GM19463 (cell line): ENCODE results near the gene LCT.
"Not testable (repeated sequence)": the region's sequence is repeated elsewhere in the genome, so short reads cannot be mapped to it uniquely, and the experiment has no call there.

Experiments
- ATAC-seq: cut with Tn5 transposase; IDR thresholded peaks from one replicate; pipeline ENCODE4 v1.9.1; 2021; ENCODE audit warnings: mild to moderate bottlenecking, moderate library complexity; ENCODE audit not compliant: unreplicated experiment

The LCT gene

GRCh38 chr2:135836596-135837270 is at the start of gene LCT:
TSS of gene LCT (minus strand) at chr2:135837184. CDS start at chr2:135837169, 15 bp downstream.
- no peak for ATAC-seq

GRCh38 chr2:135885709-135886108 is 48.7 kb upstream of the LCT start:
- ATAC-seq = no peak

DNA sequence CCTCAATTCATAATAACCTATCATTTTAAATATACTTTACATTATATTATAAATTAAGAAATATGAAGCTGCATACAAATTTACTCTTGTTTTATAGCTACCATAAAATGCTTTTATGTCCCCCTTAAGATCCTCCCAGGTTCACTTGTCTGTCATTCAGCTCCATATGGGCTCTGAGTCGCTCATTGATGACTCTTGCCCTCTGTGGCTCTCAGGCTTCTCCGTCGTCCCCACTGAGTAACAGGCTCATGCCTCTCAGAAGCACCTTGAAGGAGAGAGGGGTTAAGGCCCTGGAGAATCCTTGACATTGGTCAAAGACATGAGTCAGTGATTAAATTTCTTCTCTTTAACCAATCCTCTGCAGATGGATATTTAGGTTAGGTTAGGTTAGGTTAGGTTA is 45.4 kb upstream of the LCT start:
- no peak for ATAC-seq

DNA sequence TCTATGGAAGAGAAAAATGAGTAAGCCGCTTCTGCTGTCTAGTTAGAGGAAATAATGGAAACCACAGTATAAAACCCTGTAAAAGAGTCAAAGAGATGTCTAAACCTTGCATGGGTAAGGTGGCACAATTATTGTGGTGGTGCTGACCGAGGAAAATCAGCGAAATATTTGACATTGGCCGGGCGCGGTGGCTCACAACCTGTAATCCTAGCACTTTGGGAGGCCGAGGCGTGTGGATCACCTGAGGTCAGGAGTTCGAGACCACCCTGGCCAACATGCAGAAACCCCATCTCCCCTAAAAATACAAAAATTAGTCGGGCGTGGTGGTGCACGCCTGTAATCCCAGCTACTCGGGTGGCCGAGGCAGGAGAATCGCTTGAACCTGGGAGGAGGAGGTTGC is 39.8 kb upstream of the LCT start:
- not testable (repeated sequence) for ATAC-seq

DNA sequence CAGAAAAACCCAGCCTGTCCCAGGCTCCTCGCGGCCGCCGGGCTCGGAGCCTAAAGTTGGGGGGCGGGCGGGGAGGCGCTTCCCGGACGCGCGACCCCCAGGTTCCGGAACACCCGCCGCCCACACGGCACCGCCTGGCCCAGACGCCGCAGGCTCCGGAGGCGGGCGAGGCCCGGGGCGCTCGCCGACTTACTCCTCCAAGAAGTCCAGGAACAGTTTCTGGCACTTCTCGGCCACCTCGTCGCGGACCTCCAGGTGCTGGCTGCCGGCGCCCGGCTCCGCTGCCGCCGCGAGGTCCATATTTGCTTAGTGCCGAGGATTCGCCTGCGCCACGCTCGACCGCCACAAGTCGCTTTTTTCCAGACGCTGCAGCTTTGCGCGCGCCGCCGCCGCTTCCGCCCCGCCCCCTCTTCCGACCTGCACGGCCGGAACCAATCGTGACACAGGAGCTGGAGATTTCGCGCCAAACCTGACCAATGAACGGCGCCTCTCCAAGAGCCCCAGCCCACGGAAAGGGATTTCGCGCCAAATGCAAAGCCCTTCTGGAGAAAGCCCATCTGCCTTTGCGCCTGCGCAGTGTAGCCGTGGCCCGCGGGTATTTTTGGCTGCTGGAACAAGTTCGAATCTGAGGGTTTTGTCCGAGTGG is 39.2 kb upstream of the LCT start, which contains the start of gene MCM6:
Gene MCM6, minus strand, starts transcription at position 378 of the 646 bp plus-strand sequence. Its CDS starts 78 bp downstream, at position 300.
- peak; percentile 89 for ATAC-seq

GRCh38 chr2:135875491-135876065 is 38.6 kb upstream of the LCT start:
- peak; percentile 60 for ATAC-seq

DNA sequence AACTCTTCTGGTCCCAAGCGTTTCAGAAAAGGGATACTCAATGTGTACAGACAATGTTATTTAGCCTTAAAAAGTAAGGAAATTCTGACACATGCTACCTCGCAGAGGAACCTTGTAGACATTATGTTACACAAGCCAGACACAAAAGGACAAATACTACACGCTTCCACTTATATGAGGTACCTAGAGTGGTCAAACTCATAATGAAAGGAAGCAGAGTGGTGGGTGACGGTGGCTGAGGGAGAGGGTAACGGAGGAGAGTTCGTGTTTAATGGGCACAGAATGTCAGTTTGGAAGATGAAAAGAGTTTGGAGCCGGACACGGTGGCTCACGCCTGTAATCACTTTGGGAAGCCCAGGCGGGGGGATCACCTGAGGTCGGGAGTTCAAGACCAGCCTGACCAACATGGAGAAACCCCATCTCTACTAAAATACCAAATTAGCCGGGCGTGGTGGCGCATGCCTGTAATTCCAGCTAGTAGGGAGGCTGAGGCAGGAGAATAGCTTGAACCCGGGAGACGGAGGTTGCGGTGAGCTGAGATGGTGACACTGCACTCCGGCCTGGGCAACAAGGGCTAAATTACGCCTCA is 37.9 kb upstream of the LCT start:
- no peak for ATAC-seq

DNA sequence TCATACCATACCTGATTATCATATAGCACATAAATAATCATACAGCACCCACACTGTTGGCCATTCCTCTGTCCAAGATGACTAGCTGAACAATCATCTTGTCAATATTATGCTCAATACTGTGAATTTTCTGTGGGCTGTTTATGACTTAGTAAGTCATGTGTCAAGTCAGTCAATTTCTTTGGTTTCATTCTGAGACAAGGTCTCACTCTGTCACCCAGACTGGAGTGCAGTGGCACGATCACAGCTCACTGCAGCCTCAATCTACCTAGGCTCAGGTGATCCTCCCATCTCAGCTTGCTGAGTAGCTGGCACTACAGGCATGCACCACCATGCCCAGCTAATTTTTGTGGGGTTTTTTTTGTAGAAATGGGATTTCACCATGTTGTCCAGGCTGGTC is 33.6 kb upstream of the LCT start:
- ATAC-seq = no peak

DNA sequence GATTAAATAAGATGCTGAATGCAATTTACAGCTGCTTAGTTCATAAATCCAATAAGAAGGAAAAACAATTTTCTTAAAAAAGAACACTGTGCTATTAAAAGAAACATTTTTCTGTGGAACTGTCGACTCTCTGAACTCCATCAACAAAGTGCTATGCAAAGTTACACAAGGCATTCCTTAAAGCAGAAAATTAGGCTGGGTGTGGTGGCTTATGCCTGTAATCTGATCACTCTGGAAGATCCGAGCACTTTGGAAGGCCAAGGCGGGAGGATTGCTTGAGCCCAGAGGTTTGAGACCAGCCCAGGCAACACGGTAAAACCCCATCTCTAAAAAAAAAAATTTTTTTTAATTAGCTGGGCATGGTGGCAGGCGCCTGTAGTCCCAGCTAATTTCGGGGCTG is 26.2 kb upstream of the LCT start:
- no peak for ATAC-seq

- ATAC-seq = no peak
Observed at GRCh38 chr2:135862718-135863117, 25.7 kb upstream of the LCT start.

GRCh38 chr2:135853401-135853800 is 16.4 kb upstream of the LCT start:
- no peak for ATAC-seq

DNA sequence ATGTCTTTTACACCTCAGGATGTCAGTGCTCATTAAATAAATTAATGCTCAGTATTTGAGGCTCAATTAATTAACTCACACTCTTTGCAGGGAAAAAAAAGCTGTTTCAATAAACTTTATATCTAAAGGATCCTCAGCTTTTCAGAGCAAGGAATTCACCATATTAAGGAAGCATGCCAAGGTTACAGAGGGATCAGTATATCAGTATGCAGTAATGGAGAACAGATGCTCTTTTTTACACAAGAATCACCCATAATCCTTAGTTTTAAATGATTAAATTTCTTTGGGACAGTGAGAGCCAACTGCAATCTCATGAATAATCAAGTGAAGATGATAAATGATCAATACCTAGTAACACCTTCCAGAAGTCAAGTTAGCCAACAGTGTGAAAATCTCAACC is 14.9 kb upstream of the LCT start:
- ATAC-seq = no peak

GRCh38 chr2:135850892-135851668 is 14.1 kb upstream of the LCT start:
- no peak for ATAC-seq

- no peak for ATAC-seq
Observed at GRCh38 chr2:135849087-135849486, 12.1 kb upstream of the LCT start.

- no peak for ATAC-seq
Observed at GRCh38 chr2:135845997-135846396, 9.0 kb upstream of the LCT start.

DNA sequence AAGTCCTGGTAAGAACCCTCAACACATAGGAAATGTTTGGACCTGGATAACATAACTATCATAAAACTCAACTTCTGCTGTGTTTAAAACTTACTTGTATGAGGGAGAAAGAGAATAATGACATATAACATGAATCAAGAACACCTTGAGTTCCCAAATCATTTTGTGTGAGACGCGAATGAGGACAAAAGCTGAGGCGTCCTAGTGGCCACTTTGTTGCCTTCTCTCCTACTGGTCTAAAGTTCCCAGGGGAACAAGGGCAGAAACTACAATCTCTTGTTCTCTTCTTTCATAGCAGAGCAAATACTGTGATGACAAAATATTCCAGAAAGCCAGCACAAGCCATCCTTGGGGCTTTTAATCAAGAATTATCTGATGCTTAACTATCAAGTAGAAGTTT is 8.3 kb upstream of the LCT start:
- ATAC-seq = no peak

DNA sequence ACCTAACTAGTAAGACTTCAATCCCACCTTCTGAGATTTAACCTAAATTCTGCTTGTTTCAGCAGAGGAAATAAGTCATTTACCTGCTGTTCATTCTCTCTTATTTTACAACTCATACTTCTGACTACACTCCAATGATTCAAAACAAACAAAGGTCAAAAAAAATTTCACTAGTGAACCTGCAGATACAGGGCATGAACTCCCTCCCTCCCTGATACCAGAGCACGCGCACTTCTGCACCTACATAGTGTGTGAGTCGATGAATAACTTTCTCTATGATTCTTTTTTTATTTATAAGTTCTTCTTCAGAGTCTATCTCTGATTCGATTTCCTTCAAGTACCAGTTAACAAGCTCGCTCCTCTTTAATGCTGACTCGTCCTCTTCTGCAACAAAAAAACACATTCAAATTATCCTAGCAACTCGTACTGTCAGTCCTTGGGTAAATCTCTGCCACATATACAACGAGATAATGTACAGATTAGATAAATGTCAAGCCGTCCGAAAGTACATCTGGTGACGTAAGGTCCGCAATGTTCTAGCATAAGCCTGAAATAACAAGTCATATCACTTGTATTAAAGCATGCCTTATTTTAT is 7.4 kb upstream of the LCT start:
- no peak for ATAC-seq

DNA sequence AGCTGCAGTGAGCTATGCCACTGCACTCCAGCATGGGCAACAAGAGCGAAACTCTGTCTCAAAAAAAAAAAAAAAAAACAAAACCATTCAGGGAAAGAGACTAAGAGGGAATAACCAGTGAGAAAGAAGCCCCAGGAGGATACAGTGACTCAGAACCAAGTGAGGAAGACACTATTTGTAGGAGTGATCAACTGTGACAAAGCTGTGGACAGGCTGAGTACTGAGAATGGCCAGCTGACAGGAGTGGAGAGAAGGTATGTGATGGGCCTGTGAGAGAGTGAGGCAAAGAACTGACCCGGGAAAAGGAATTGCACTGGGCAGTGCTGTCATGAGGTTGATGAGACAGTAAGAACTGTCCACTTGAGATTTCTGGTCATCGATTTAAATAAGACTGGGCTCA is 6.7 kb upstream of the LCT start:
- no peak for ATAC-seq

DNA sequence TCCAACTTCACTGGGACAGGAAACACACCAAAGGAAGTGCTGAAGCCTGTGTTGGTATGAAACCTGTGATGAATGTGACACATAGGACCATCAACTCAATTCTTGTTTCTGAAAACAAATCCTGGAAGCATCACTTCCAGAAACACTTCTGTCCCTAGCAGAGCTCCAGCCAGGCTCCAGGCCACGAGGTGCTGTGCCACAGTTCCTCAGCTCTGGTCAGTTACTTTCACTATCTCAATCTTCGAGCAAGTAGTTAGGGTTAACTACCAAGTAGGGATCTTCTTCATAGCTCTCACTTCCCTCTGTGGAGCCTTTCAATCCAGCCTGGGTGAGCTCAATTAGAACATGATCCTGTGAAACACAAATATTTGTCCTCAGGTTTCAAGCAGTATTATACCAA is 3.6 kb upstream of the LCT start:
- ATAC-seq = no peak

GRCh38 chr2:135839713-135840112 is 2.7 kb upstream of the LCT start:
- ATAC-seq = no peak

- no peak for ATAC-seq
Observed at GRCh38 chr2:135838502-135838901, 1.5 kb upstream of the LCT start.
